Endothelial cell of umbilical vein (primary cell): ENCODE data around the gene RPL38. TPM values are rescaled to one million over a fixed set of nuclear protein-coding genes. Genes with fewer than 3 reads are reported as not detected.

ENCODE experiments used
- BruUV-seq: library from RNA; stranded (reverse); fragments of 400-500 nt; replicated peaks from 2 replicates; lab custom pipeline; 2021; lab: Mats Ljungman, UMichigan
- CTCF ChIA-PET: fragments of 300-600, 350-600 bp; sonication (Branson Sonifier 250); formaldehyde crosslinking; loops from one replicate; lab custom pipeline; 2021; ENCODE audit warnings: antibody characterized with exemption, inconsistent platforms; lab: Charles Lee
- POLR2A ChIA-PET: fragments of 300-600, 350-600 bp; sonication (Branson Sonifier 250); formaldehyde crosslinking; loops from one replicate; lab custom pipeline; 2021; ENCODE audit warnings: antibody characterized with exemption, inconsistent platforms; lab: Charles Lee
- DNase-seq: peaks from one replicate; pipeline ENCODE4 v3.0.0-alpha.2; 2011; ENCODE audit warnings: low read depth, low spot score
- FAIRE-seq: peaks from 2 replicates; lab custom pipeline; 2011; peaks lifted over from hg19 to GRCh38; lab: Jason Lieb, UNC
- H2AFZ ChIP-seq: 2 replicates; pipeline ENCODE4 v1.6.0; 2012; ENCODE audit warnings: low read depth, low read length, control low read depth, inconsistent platforms
- H3K27ac ChIP-seq: 2 replicates; pipeline ENCODE4 v1.5.1; 2011; ENCODE audit warnings: low read depth, mild to moderate bottlenecking, control low read depth, low read length, moderate library complexity; ENCODE audit not compliant: insufficient read depth
- H3K27me3 ChIP-seq, 2 experiments: 2 replicates each; pipeline versions ENCODE4 v1.6.0 to v1.6.1; 2011; ENCODE audit warnings: low read length in 2 of 2, mixed read lengths in 1 of 2; ENCODE audit not compliant: control insufficient read depth in 2 of 2, insufficient read depth in 2 of 2
- H3K36me3 ChIP-seq, 2 experiments: 2 replicates in 1 of 2; 3 replicates in 1 of 2; pipeline ENCODE4 v1.5.1; 2011; ENCODE audit warnings: low read length in 2 of 2, mild to moderate bottlenecking in 1 of 2, moderate library complexity in 1 of 2; ENCODE audit not compliant: control insufficient read depth in 2 of 2, insufficient read depth in 2 of 2; ENCODE audit errors: extremely low read depth in 1 of 2
- H3K4me1 ChIP-seq: 3 replicates; pipeline ENCODE4 v1.5.1; 2011; ENCODE audit warnings: mild to moderate bottlenecking, low read length; ENCODE audit not compliant: control insufficient read depth, insufficient read depth; ENCODE audit errors: extremely low read depth
- H3K4me2 ChIP-seq: 2 replicates; pipeline ENCODE4 v1.6.1; 2011; ENCODE audit warnings: low read length, control low read depth, mixed read lengths; ENCODE audit not compliant: insufficient read depth
- H3K4me3 ChIP-seq, 3 experiments: fragments of 200-600 bp in 1 of 3; sonication (generic), shearing (Covaris generic) in 1 of 3; replicated peaks in 1 of 3; 2 replicates each; pipeline ENCODE4 v1.5.1; 2011 to 2016; ENCODE audit warnings: control low read depth in 3 of 3, low read length in 3 of 3, mild to moderate bottlenecking in 2 of 3, inconsistent platforms in 1 of 3, low read depth in 1 of 3, moderate library complexity in 1 of 3; ENCODE audit not compliant: insufficient read depth in 1 of 3
- H3K79me2 ChIP-seq: 2 replicates; pipeline ENCODE4 v1.6.0; 2012; ENCODE audit warnings: low read length, inconsistent platforms; ENCODE audit not compliant: control insufficient read depth, insufficient read depth
- H3K9ac ChIP-seq: replicated peaks from 2 replicates; pipeline ENCODE3; 2011; ENCODE audit warnings: low read length, control low read depth; ENCODE audit not compliant: insufficient read depth; ENCODE audit errors: extremely low read depth
- H3K9me1 ChIP-seq: replicated peaks from 3 replicates; pipeline ENCODE4 v1.6.0; 2011; ENCODE audit warnings: mild to moderate bottlenecking, low read length; ENCODE audit not compliant: control insufficient read depth, insufficient read depth; ENCODE audit errors: extremely low read depth
- H3K9me3 ChIP-seq: replicated peaks from 2 replicates; pipeline ENCODE4 v1.5.1; 2012; ENCODE audit warnings: low read length, inconsistent platforms; ENCODE audit not compliant: control insufficient read depth, insufficient read depth
- H4K20me1 ChIP-seq: replicated peaks from 2 replicates; pipeline ENCODE3; 2011; ENCODE audit warnings: mild to moderate bottlenecking, low read length; ENCODE audit not compliant: control insufficient read depth, insufficient read depth; ENCODE audit errors: extremely low read depth
- CTCF ChIP-seq, 2 donors: IDR thresholded peaks; 1 replicate in 1 of 2; 2 replicates in 1 of 2; pipeline ENCODE4 v1.5.1; 2011; ENCODE audit warnings: low read length in 2 of 2, mild to moderate bottlenecking in 2 of 2, moderate library complexity in 2 of 2, control low read depth in 1 of 2, inconsistent platforms in 1 of 2, low read depth in 1 of 2; ENCODE audit not compliant: insufficient read depth in 1 of 2; ENCODE audit errors: extremely low read depth in 1 of 2
- EZH2 ChIP-seq: IDR thresholded peaks from 2 replicates; pipeline ENCODE4 v1.6.1; 2012; ENCODE audit warnings: borderline replicate concordance, low read depth, mild to moderate bottlenecking, moderate library complexity, low read length, inconsistent platforms; ENCODE audit not compliant: severe bottlenecking
- GATA2 ChIP-seq: IDR thresholded peaks from 2 replicates; pipeline ENCODE4 v1.7.0; 2011; ENCODE audit warnings: low read depth, mild to moderate bottlenecking, moderate library complexity, mixed read lengths, low read length; ENCODE audit not compliant: insufficient read length, insufficient read depth
- JUN ChIP-seq: IDR thresholded peaks from 2 replicates; pipeline ENCODE4 v1.6.1; 2011; ENCODE audit warnings: borderline replicate concordance, low read depth; ENCODE audit not compliant: insufficient read length, insufficient read depth
- MAX ChIP-seq: IDR thresholded peaks from 2 replicates; pipeline ENCODE4 v1.6.1; 2011; ENCODE audit not compliant: insufficient read depth, insufficient read length
- MYC ChIP-seq: IDR thresholded peaks from one replicate; pipeline ENCODE4 v1.6.1; 2011; ENCODE audit warnings: mild to moderate bottlenecking, low read depth, low read length
- POLR2AphosphoS5 ChIP-seq: IDR thresholded peaks from 2 replicates; pipeline ENCODE4 v1.6.1; 2012; ENCODE audit warnings: low read depth, mild to moderate bottlenecking, control low read depth, low read length, moderate library complexity; ENCODE audit not compliant: insufficient read depth
- dilution Hi-C: fragments of 300-500 bp; cut with MboI; formaldehyde crosslinking; loops from one replicate; pipeline ENCODE4 v1.15.0; 2019; ENCODE audit warnings: low sequenced_read_pairs; ENCODE audit not compliant: extremely low pct_ligation_motif_present
- intact Hi-C: fragments of 100-400 bp; cut with micrococcal nuclease; formaldehyde crosslinking; loops from one replicate; pipeline ENCODE4 v1.10.0; 2022
- polyA plus RNA-seq, 4 experiments: library from polyadenylated mRNA; depleted of rRNA in 3 of 4; stranded (reverse) in 3 of 4; unstranded in 1 of 4; fragments of >200 nt; gene quantifications; 2 replicates each; pipeline versions ENCODE4 v1.2.1 to v1.2.3, GENCODE V29; 2011 to 2012; ENCODE audit warnings: missing spikeins in 1 of 4
- total RNA-seq: library from RNA; stranded (reverse); gene quantifications from 2 replicates; pipeline ENCODE4 v1.2.3, GENCODE V29; 2021

Gene RPL38
- total and polyA plus RNA-seq, 2 donors (not counting 3 experiments of a cell fraction or from before 2014, with no cell fraction given), result 256 to 1,006 TPM

GRCh38 chr17:74212209-74212912 is 8.9 kb downstream of the RPL38 start:
- FAIRE-seq, result peak; percentile 59
- dilution Hi-C loops (no loop called here), intact Hi-C loops (loop anchor here (5.0 kb wide), 2 partner anchors 85 to 155 kb away; partner anchors contain the start of gene GPR142)
- Histone ChIP-seq H3K4me1 (peaks cover 17% of the 10 kb centered on the region), H3K36me3 (peaks cover 21 to 22% of the 10 kb centered on the region in 2 experiments), H2AFZ (peak overlapping the region; percentile 73), H3K79me2 (peaks cover 10% of the 10 kb centered on the region), H3K4me2 (peak overlapping the region; percentile 73), H3K4me3 (peak overlapping the region; percentile 41 to 76 (median 50)), H3K27ac (no peak overlapping the region), H3K9me3 (no peaks in the 10 kb centered on the region), H4K20me1 (no peaks in the 10 kb centered on the region), H3K9me1 (no peaks in the 10 kb centered on the region), H3K27me3 (no peaks in the 10 kb centered on the region), H3K9ac (peak overlapping the region; percentile 53)
- POLR2A ChIA-PET, result interaction anchor here (1.0 to 1.5 kb wide), 3 partner anchors 8 to 9 kb away, joined by 3 to 7 read pairs (median 6); partner anchors contain the start of gene RPL38
- CTCF ChIA-PET, result interaction anchor here (1.0 to 1.9 kb wide), 9 partner anchors 9 to 243 kb away, joined by 3 to 34 read pairs (median 3); partner anchors contain the start of gene RPL38
- TF ChIP-seq POLR2AphosphoS5 (no peak), MAX (no peak), GATA2 (no peak), JUN (no peak), MYC (no peak), CTCF (IDR thresholded peaks at IDR 0.05; ENCODE audit: extremely low read depth in 1 of 2, insufficient read depth in 1 of 2, low read depth in 1 of 2, low read length in 2 of 2) (no peak), EZH2 (peak; percentile 29)
- no TSS peak for BruUV-seq
- DNase-seq, result peak; percentile 20
